Lung (tissue), 16 donors: ENCODE data around the gene HCLS1. TPM values are rescaled to one million over a fixed set of nuclear protein-coding genes. Genes with fewer than 3 reads are reported as not detected.
A peak's percentile ranks its signal among the peaks of the same experiment; 100 is the strongest.

Experiments used
- ATAC-seq: fragments of 200-7000 bp; cut with Tn5 transposase; one replicate; pipeline ENCODE4 v1.9.1; 2020; ENCODE audit warnings: moderate number of reproducible peaks; ENCODE audit not compliant: insufficient read depth, low FRiP score
- DNase-seq, 3 donors: peaks; one replicate each; pipeline ENCODE4 v3.0.0-alpha.2; 2013 to 2017
- H3K27ac ChIP-seq, 2 donors: one replicate each; pipeline ENCODE4 v1.5.1; 2013; ENCODE audit warnings: mild to moderate bottlenecking in 2 of 2, moderate library complexity in 2 of 2, control low read depth in 1 of 2, inconsistent platforms in 1 of 2, low read depth in 1 of 2, low read length in 1 of 2
- H3K27me3 ChIP-seq, 3 donors: one replicate each; pipeline ENCODE4 v1.5.1; 2013; ENCODE audit warnings: low read length in 2 of 3; ENCODE audit not compliant: control insufficient read depth in 3 of 3, insufficient read depth in 3 of 3
- H3K36me3 ChIP-seq, 4 donors: one replicate each; pipeline ENCODE4 v1.5.1; 2013; ENCODE audit warnings: low read length in 4 of 4, mild to moderate bottlenecking in 1 of 4, moderate library complexity in 1 of 4; ENCODE audit not compliant: control insufficient read depth in 4 of 4, insufficient read depth in 4 of 4
- H3K4me1 ChIP-seq, 5 donors: one replicate each; pipeline ENCODE4 v1.5.1; 2013; ENCODE audit warnings: low read length in 5 of 5, mild to moderate bottlenecking in 2 of 5, moderate library complexity in 1 of 5; ENCODE audit not compliant: control insufficient read depth in 5 of 5, insufficient read depth in 5 of 5
- H3K4me3 ChIP-seq: one replicate; pipeline ENCODE4 v1.5.1; 2013; ENCODE audit warnings: mild to moderate bottlenecking, control low read depth, moderate library complexity
- H3K9ac ChIP-seq, 2 donors: one replicate each; pipeline ENCODE4 v1.5.1; 2013; ENCODE audit warnings: low read length in 2 of 2, control low read depth in 1 of 2; ENCODE audit not compliant: insufficient read depth in 1 of 2
- H3K9me3 ChIP-seq, 4 donors: one replicate each; pipeline ENCODE4 v1.5.1; 2013; ENCODE audit warnings: low read length in 3 of 4, mild to moderate bottlenecking in 1 of 4, moderate library complexity in 1 of 4; ENCODE audit not compliant: control insufficient read depth in 4 of 4, insufficient read depth in 3 of 4
- CTCF ChIP-seq: IDR thresholded peaks from 2 replicates; pipeline ENCODE4 v1.5.1; 2012; ENCODE audit warnings: mild to moderate bottlenecking; ENCODE audit errors: control extremely low read depth, extremely low read depth
- WGBS, 2 donors: extraction: QIAGEN DNeasy Blood & Tissue Kit; methylation state at CpG; one replicate each; pipeline ENCODE4 v1.1.7; 2013; 5-methylcytosine and 5-hydroxymethylcytosine counted together
- long read RNA-seq, 5 donors: transcript quantifications; one replicate each; lab custom pipeline, GENCODE V29; 2026
- polyA plus RNA-seq, 2 donors: library from polyadenylated mRNA; stranded (reverse); fragments of 200-250 nt; gene quantifications; one replicate each; pipeline ENCODE4 v1.2.1, GENCODE V29; 2013
- total RNA-seq, 2 donors: library from RNA; depleted of rRNA in 1 of 2; stranded (reverse); fragments of >200 nt in 1 of 2; gene quantifications; one replicate each; pipeline ENCODE4 v1.2.1, GENCODE V29; 2014 to 2021
- donor health status: control.
- donor health status: control.
- donor health status: Bipolar disorder and iron deficiency.
- donor health status: healthy.
- donor health status: DM: yes; HTN: yes; CAD: no.

Gene HCLS1
- total RNA-seq (100 to 1,000 TPM in 1 of 2 donors, 10 to 100 TPM in 1; 23.9 to 108 TPM), polyA plus RNA-seq (100 to 1,000 TPM in 1 of 2 donors, 10 to 100 TPM in 1; 31.0 to 240 TPM)
- long read RNA-seq, donor 1, partial matches to known transcripts = 0 of 2 reads
- long read RNA-seq, donor 1, other reads (novel, unspliced or antisense) = 0 of 2 reads
- long read RNA-seq, donor 2 = 0 reads
- long read RNA-seq, donor 3, partial matches to known transcripts = 0 of 1 reads
- long read RNA-seq, donor 3, other reads (novel, unspliced or antisense) = 0 of 1 reads
- long read RNA-seq, donor 4, partial matches to known transcripts = 0 of 1 reads
- long read RNA-seq, donor 4, other reads (novel, unspliced or antisense) = 0 of 1 reads
- long read RNA-seq, donor 5, partial matches to known transcripts = 0 of 1 reads
- long read RNA-seq, donor 5, other reads (novel, unspliced or antisense) = 0 of 1 reads

GRCh38 chr3:121660356-121661171 is at the start of gene HCLS1:
HCLS1 (minus strand) TSS chr3:121660903; CDS start chr3:121658347, 2,556 bp downstream.
- peaks cover 9 to 25% (median 17%) of the 10 kb centered on the region in 4 donors for H3K36me3 ChIP-seq
- H3K9ac ChIP-seq = no peak within 1 kb of the TSS
- no peak within 1 kb of the TSS for H3K4me3 ChIP-seq
- peak; percentile 79 for ATAC-seq
- peak within 1 kb of the TSS; percentile 58 to 86 for H3K27ac ChIP-seq
- no peaks in the 10 kb centered on the region for H3K27me3 ChIP-seq
- 26 to 45% methylated on average over 9 of the region's 9 CpGs for WGBS, 2 donors
- H3K4me1 ChIP-seq = peaks cover 0 to 15% (median 4%) of the 10 kb centered on the region in 5 donors
- TF ChIP-seq CTCF = no peak
- peaks cover 0 to 1% (median 0%) of the 10 kb centered on the region in 4 donors for H3K9me3 ChIP-seq
- peak in 2 of 3 donors; percentile 13 to 17 for DNase-seq

- H3K4me3 ChIP-seq = no peak overlapping the region
- no peak overlapping the region for H3K9ac ChIP-seq
- TF ChIP-seq CTCF = no peak
- H3K9me3 ChIP-seq = no peaks in the 10 kb centered on the region
- DNase-seq (no peak), ATAC-seq (no peak)
- peaks cover 2 to 24% (median 12%) of the 10 kb centered on the region in 4 donors for H3K36me3 ChIP-seq
- 45 to 100% methylated on average over 1 of the region's 1 CpG for WGBS, 2 donors
- no peaks in the 10 kb centered on the region for H3K4me1 ChIP-seq
- no peaks in the 10 kb centered on the region for H3K27me3 ChIP-seq
- H3K27ac ChIP-seq = no peak overlapping the region
Measured at GRCh38 chr3:121710347-121710746, 49.6 kb upstream of the HCLS1 start.

- H3K27me3 ChIP-seq = no peaks in the 10 kb centered on the region
- H3K4me3 ChIP-seq = no peak overlapping the region
- peaks cover 1 to 20% (median 6%) of the 10 kb centered on the region in 4 donors for H3K36me3 ChIP-seq
- TF ChIP-seq CTCF = no peak
- WGBS, 2 donors = 95 to 98% methylated on average over 2 of the region's 2 CpGs
- H3K9ac ChIP-seq = no peak overlapping the region
- H3K9me3 ChIP-seq = peaks cover 0 to 3% (median 0%) of the 10 kb centered on the region in 4 donors
- no peaks in the 10 kb centered on the region for H3K4me1 ChIP-seq
- DNase-seq (no peak), ATAC-seq (no peak)
- H3K27ac ChIP-seq = no peak overlapping the region
Measured at GRCh38 chr3:121707531-121708273, 47.0 kb upstream of the HCLS1 start.
